Measurements from ENCODE around the gene SMCP. TPM values are rescaled to one million over a fixed set of nuclear protein-coding genes. Genes with fewer than 3 reads are reported as not detected.

Gene SMCP
- total and polyA plus RNA-seq, 4 donors: not detected

DNA sequence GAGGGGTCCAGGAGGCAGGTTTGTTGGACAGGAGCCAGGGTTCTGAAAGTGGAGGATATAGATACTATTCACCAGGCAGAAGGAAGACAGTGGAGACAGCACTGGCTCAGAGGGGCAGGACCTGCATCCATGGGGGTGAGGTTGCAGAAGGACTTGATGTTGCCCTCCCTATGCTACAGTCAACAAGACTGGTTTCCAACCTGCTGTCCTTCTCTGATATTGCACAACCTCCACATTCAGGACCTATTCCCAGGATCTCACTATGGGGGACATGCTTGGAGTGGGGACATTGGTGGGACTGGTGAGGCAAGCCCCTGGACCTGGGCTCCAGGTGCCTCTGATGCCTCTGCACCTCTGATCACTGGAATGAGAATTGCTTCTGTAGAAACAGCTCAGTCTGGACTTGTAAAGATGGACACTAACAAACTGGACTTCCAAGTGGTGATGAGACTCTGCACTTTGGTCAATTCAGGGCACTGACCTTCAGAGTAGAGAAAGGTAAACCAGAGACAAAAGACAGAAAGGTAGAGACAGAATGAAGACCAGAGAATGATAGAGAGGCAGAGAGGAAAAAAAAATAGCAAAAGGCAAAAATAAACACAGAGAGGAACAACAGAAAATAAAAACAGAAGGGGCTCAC lies 1.6 kb downstream of the SMCP start:
- H3K4me1 ChIP-seq (ENCODE audit: control insufficient read depth in 4 of 4, insufficient read depth in 4 of 4, low read length in 3 of 4): peaks cover 1 to 30% (median 15%) of the 10 kb centered on the region in 4 donors
- no peak for TF ChIP-seq REST (IDR thresholded peaks at IDR 0.05)
- peak; percentile 26 for TF ChIP-seq FOXA2 (IDR thresholded peaks at IDR 0.05)
- no peak for TF ChIP-seq HNF4G (IDR thresholded peaks at IDR 0.05)
- TF ChIP-seq FOXA1 (IDR thresholded peaks at IDR 0.05): no peak
- peak; percentile 46 to 93 for TF ChIP-seq RXRA (IDR thresholded peaks at IDR 0.05)
- TF ChIP-seq SP1 (IDR thresholded peaks at IDR 0.05): no peak
- TF ChIP-seq ATF3 (IDR thresholded peaks at IDR 0.05): no peak
- peak; percentile 83 to 95 for TF ChIP-seq HNF4A (conservative IDR thresholded peaks at IDR 0.05)
- TF ChIP-seq, protein P1, sequence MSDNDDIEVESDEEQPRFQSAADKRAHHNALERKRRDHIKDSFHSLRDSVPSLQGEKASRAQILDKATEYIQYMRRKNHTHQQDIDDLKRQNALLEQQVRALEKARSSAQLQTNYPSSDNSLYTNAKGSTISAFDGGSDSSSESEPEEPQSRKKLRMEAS (IDR thresholded peaks at IDR 0.05): no peak
- no peak for TF ChIP-seq GABPA (IDR thresholded peaks at IDR 0.05 in 1 of 2, conservative IDR thresholded peaks at IDR 0.05 in 1 of 2)
- TF ChIP-seq EGR1 (IDR thresholded peaks at IDR 0.05; ENCODE audit: low read depth in 2 of 2): no peak
- TF ChIP-seq NR2F2 (IDR thresholded peaks at IDR 0.05): no peak
- TF ChIP-seq, protein P2, sequence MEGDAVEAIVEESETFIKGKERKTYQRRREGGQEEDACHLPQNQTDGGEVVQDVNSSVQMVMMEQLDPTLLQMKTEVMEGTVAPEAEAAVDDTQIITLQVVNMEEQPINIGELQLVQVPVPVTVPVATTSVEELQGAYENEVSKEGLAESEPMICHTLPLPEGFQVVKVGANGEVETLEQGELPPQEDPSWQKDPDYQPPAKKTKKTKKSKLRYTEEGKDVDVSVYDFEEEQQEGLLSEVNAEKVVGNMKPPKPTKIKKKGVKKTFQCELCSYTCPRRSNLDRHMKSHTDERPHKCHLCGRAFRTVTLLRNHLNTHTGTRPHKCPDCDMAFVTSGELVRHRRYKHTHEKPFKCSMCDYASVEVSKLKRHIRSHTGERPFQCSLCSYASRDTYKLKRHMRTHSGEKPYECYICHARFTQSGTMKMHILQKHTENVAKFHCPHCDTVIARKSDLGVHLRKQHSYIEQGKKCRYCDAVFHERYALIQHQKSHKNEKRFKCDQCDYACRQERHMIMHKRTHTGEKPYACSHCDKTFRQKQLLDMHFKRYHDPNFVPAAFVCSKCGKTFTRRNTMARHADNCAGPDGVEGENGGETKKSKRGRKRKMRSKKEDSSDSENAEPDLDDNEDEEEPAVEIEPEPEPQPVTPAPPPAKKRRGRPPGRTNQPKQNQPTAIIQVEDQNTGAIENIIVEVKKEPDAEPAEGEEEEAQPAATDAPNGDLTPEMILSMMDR (IDR thresholded peaks at IDR 0.05; ENCODE audit: low read depth, low read length, missing input control): no peak
- TF ChIP-seq TAF1 (conservative IDR thresholded peaks at IDR 0.05): no peak
- peak in 1 of 2 donors; percentile 61 for TF ChIP-seq JUND (IDR thresholded peaks at IDR 0.05)
- peak; percentile 68 for TF ChIP-seq YY1 (IDR thresholded peaks at IDR 0.05)
- TF ChIP-seq ZBTB33 (IDR thresholded peaks at IDR 0.05): no peak
- TF ChIP-seq RAD21 (IDR thresholded peaks at IDR 0.05): no peak
- no peak for DNase-seq (ENCODE audit: low spot score)
- H3K4me3 ChIP-seq (ENCODE audit: low read depth in 1 of 3, low read length in 3 of 3): no peak overlapping the region
- H3K36me3 ChIP-seq (ENCODE audit: control insufficient read depth in 4 of 4, insufficient read depth in 3 of 4, low read depth in 1 of 4, low read length in 3 of 4): no peaks in the 10 kb centered on the region
- no peaks in the 10 kb centered on the region for H3K27me3 ChIP-seq (ENCODE audit: control insufficient read depth in 4 of 4, insufficient read depth in 4 of 4, low read length in 3 of 4)
- no peak overlapping the region for H3K27ac ChIP-seq (ENCODE audit: low read depth in 1 of 2, low read length in 2 of 2)
- H3K9me3 ChIP-seq (ENCODE audit: control insufficient read depth in 4 of 4, low read length in 3 of 4): no peaks in the 10 kb centered on the region
- no peak overlapping the region for H3K9ac ChIP-seq (ENCODE audit: low read depth in 1 of 2, low read length in 2 of 2)

Measured in liver (tissue), 9 donors.